ENCODE measurements around the gene CTU2. TPM values are rescaled to one million over a fixed set of nuclear protein-coding genes. Genes with fewer than 3 reads are reported as not detected.

The CTU2 gene
- total RNA-seq, 1 experiment from 2014 or later = 52.4 TPM

- TF ChIP-seq PREB (CRISPR knock-in tag; IDR thresholded peaks at IDR 0.05; ENCODE audit: borderline replicate concordance) = no peak
- TF ChIP-seq USF1 (CRISPR knock-in tag; IDR thresholded peaks at IDR 0.05) = no peak
- no peak for TF ChIP-seq ZNF416 (CRISPR knock-in tag; IDR thresholded peaks at IDR 0.05)
- TF ChIP-seq ZNF263 (CRISPR knock-in tag; IDR thresholded peaks at IDR 0.05; ENCODE audit: low read depth) = no peak
- TF ChIP-seq ZNF138 (CRISPR knock-in tag; conservative IDR thresholded peaks at IDR 0.05) = no peak
- TF ChIP-seq ZNF281 (CRISPR knock-in tag; IDR thresholded peaks at IDR 0.05) = no peak
- TF ChIP-seq ZNF121 (CRISPR knock-in tag; IDR thresholded peaks at IDR 0.05) = no peak
- TF ChIP-seq MYBL2 (CRISPR knock-in tag; IDR thresholded peaks at IDR 0.05) = no peak
Observed at GRCh38 chr16:88677721-88678120, 28.6 kb upstream of the CTU2 start (continued).

- Mint-ChIP-seq H3K4me3 (no peak overlapping the region), H3K9me3 (no peaks in the 10 kb centered on the region), H3K27ac (no peak overlapping the region), H3K4me1 (no peaks in the 10 kb centered on the region; the same call in 1 of the 2 replicates), H3K36me3 (peaks cover 2% of the 10 kb centered on the region; the same call in 1 of the 2 replicates), H3K27me3 (ENCODE audit: low read depth) (no peaks in the 10 kb centered on the region)
- no peak for TF ChIP-seq ZNF281 (CRISPR knock-in tag; IDR thresholded peaks at IDR 0.05)
- no peak for TF ChIP-seq ZNF219 (CRISPR knock-in tag; IDR thresholded peaks at IDR 0.05; ENCODE audit: borderline replicate concordance)
- TF ChIP-seq TEAD4 (CRISPR knock-in tag; IDR thresholded peaks at IDR 0.05) = no peak
- no peak for TF ChIP-seq E2F4 (CRISPR knock-in tag; IDR thresholded peaks at IDR 0.05; ENCODE audit: borderline replicate concordance, low read depth)
- TF ChIP-seq ZNF121 (CRISPR knock-in tag; IDR thresholded peaks at IDR 0.05) = no peak
- TF ChIP-seq ARID4B (CRISPR knock-in tag; IDR thresholded peaks at IDR 0.05; ENCODE audit: borderline replicate concordance) = no peak
- TF ChIP-seq TCF7 (CRISPR knock-in tag; IDR thresholded peaks at IDR 0.05; ENCODE audit: low read depth) = no peak
- TF ChIP-seq HMGA2 (CRISPR knock-in tag; IDR thresholded peaks at IDR 0.05) = no peak
- no peak for TF ChIP-seq ZMAT4 (CRISPR knock-in tag; IDR thresholded peaks at IDR 0.05)
- TF ChIP-seq MYBL2 (CRISPR knock-in tag; IDR thresholded peaks at IDR 0.05) = no peak
- TF ChIP-seq USF2 (CRISPR knock-in tag; IDR thresholded peaks at IDR 0.05) = no peak
- no peak for TF ChIP-seq ELF4 (CRISPR knock-in tag; IDR thresholded peaks at IDR 0.05; ENCODE audit: low read depth)
- TF ChIP-seq MLX (CRISPR knock-in tag; IDR thresholded peaks at IDR 0.05) = no peak
- no peak for DNase-seq (ENCODE audit: low spot score)
- ChIA-PET POLR2A (no interaction called here), CTCF (no interaction called here)
- no peak; the same call in 1 of the 2 replicates for ATAC-seq
Observed at GRCh38 chr16:88678224-88678979, 27.9 kb upstream of the CTU2 start.
